Measurements from ENCODE around the gene ZEB2. TPM values are rescaled to one million over a fixed set of nuclear protein-coding genes. Genes with fewer than 3 reads are reported as not detected.
A peak's percentile ranks its signal among the peaks of the same experiment; 100 is the strongest.

Gene ZEB2
- total and polyA plus RNA-seq, 10 of the 15 experiments (the other 5 are each of a cell fraction or from before 2014, with no cell fraction given), result 0.14 to 3.2 (median 0.84) TPM

GRCh38 chr2:144518748-144519596 lies 947 bp downstream of the ZEB2 start (continued):
- TF ChIP-seq PRDM15 (CRISPR knock-in tag; IDR thresholded peaks at IDR 0.05), result no peak
- no peak for TF ChIP-seq FOS (IDR thresholded peaks at IDR 0.05; ENCODE audit: borderline replicate concordance, extremely low read depth, insufficient read length)
- TF ChIP-seq RELA (IDR thresholded peaks at IDR 0.05; ENCODE audit: borderline replicate concordance, partially characterized antibody), result no peak
- no peak for TF ChIP-seq SREBF2 (IDR thresholded peaks at IDR 0.05; ENCODE audit: low read length)
- no peak for TF ChIP-seq ASH2L (IDR thresholded peaks at IDR 0.05; ENCODE audit: borderline replicate concordance, low read depth)
- no peak for TF ChIP-seq ZNF687 (IDR thresholded peaks at IDR 0.05)
- TF ChIP-seq USF2 (IDR thresholded peaks at IDR 0.05; ENCODE audit: borderline replicate concordance, low read depth, low read length), result no peak
- TF ChIP-seq CREB1 (IDR thresholded peaks at IDR 0.05; ENCODE audit: low read depth), result no peak
- peak; percentile 78 for TF ChIP-seq SKIL (IDR thresholded peaks at IDR 0.05; ENCODE audit: low read depth, poor library complexity, severe bottlenecking)
- TF ChIP-seq NBN (IDR thresholded peaks at IDR 0.05), result peak; percentile 37; the same call in 1 of the 2 replicates
- peak; percentile 53; the same call in 1 of the 2 replicates for TF ChIP-seq MEF2A (IDR thresholded peaks at IDR 0.05; ENCODE audit: insufficient read depth, low read depth, low read length)
- peak; percentile 74 for TF ChIP-seq MEF2B (IDR thresholded peaks at IDR 0.05; ENCODE audit: partially characterized antibody, poor library complexity, severe bottlenecking)

All from GM12878 (cell line).